ENCODE results near the gene NUFIP2.

NUFIP2 gene

DNA sequence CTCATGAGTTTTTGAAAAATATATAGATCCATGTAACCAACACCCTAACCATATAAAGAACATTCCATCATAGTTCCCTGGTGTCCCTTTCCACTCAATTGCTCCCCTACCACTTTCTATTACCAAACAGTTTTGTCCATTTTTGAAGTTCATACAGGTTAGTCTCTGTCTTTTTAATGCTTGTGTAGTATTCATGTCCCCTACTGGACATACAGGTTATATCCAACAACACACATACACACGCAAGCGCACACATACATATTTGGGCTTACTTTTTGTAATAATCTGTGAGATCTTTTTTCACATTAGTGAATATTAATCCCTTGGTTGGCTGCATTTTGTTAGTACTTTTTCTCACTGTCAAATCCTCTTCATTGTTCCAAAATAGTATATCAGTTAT lies 40.9 kb downstream of the NUFIP2 start:
- DNase-seq, result no peak
- H3K4me1 Mint-ChIP-seq (ENCODE audit: low read depth), result peaks cover 22% of the 10 kb centered on the region
- H3K27me3 Mint-ChIP-seq, result no peaks in the 10 kb centered on the region
- H3K9me3 Mint-ChIP-seq, result no peaks in the 10 kb centered on the region
- peaks cover 34% of the 10 kb centered on the region for H3K36me3 Mint-ChIP-seq (ENCODE audit: low read depth)
- H3K27ac Mint-ChIP-seq, result peak overlapping the region; percentile 42
- no peak overlapping the region for H3K4me3 Mint-ChIP-seq

- peaks cover 14% of the 10 kb centered on the region for H3K4me1 Mint-ChIP-seq (ENCODE audit: low read depth)
- no peak for DNase-seq
- H3K9me3 Mint-ChIP-seq, result no peaks in the 10 kb centered on the region
- peak overlapping the region; percentile 50 for H3K27ac Mint-ChIP-seq
- H3K27me3 Mint-ChIP-seq, result no peaks in the 10 kb centered on the region
- H3K36me3 Mint-ChIP-seq (ENCODE audit: low read depth), result peaks cover 26% of the 10 kb centered on the region
- H3K4me3 Mint-ChIP-seq, result no peak overlapping the region
Measured at GRCh38 chr17:29252101-29252791, 41.7 kb downstream of the NUFIP2 start.

GRCh38 chr17:29251184-29251583 lies 42.8 kb downstream of the NUFIP2 start:
- H3K4me1 Mint-ChIP-seq (ENCODE audit: low read depth), result peaks cover 5% of the 10 kb centered on the region
- H3K27ac Mint-ChIP-seq, result no peak overlapping the region
- DNase-seq, result no peak
- H3K27me3 Mint-ChIP-seq, result no peaks in the 10 kb centered on the region
- H3K9me3 Mint-ChIP-seq, result no peaks in the 10 kb centered on the region
- H3K36me3 Mint-ChIP-seq (ENCODE audit: low read depth), result peaks cover 17% of the 10 kb centered on the region
- no peak overlapping the region for H3K4me3 Mint-ChIP-seq

DNA sequence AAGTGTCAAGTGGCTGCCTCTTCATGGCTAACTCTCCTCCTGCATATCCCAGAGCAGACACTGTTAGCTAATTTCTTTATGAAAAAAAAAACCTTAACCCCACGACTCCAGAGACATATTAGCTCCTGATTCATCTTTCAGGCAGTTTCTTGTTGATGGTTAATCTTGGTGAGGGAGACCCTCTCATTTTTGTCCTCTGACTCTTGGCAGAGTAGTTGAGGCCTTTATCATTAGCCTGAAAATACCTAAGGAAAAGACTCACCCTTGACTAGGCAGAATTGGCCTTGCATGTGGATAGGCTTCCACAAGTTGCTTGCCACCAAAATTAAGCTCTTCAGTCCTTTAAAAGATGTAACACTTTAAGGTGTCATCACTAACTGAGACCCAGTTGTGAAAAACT lies 43.3 kb downstream of the NUFIP2 start:
- Mint-ChIP-seq H3K4me3 (no peak overlapping the region), H3K27me3 (no peaks in the 10 kb centered on the region), H3K27ac (peak overlapping the region; percentile 34), H3K4me1 (ENCODE audit: low read depth) (no peaks in the 10 kb centered on the region), H3K9me3 (no peaks in the 10 kb centered on the region), H3K36me3 (ENCODE audit: low read depth) (peaks cover 12% of the 10 kb centered on the region)
- DNase-seq, result no peak

DNA sequence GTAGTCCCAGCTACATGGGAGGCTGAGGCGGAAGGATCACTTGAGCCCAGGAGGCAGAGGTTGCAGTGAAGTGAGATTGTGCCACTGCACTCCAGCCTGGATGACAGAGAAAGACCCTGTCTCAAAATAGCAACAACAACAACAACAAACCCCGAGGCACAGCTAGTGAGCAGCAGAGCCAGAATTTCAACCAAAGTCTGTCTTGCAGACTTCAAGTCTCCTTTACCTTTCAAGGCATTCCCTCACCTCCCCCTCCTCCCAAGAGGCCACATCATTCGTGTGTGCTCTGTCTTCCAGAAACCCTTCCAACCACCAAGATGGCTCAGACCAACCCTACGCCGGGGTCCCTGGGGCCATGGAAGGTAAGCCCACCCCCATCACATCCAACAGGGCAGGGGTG lies 45.1 kb downstream of the NUFIP2 start:
- H3K36me3 Mint-ChIP-seq (ENCODE audit: low read depth), result no peaks in the 10 kb centered on the region
- no peak overlapping the region for H3K27ac Mint-ChIP-seq
- no peak overlapping the region for H3K4me3 Mint-ChIP-seq
- no peaks in the 10 kb centered on the region for H3K4me1 Mint-ChIP-seq (ENCODE audit: low read depth)
- no peaks in the 10 kb centered on the region for H3K27me3 Mint-ChIP-seq
- no peaks in the 10 kb centered on the region for H3K9me3 Mint-ChIP-seq
- no peak for DNase-seq

DNA sequence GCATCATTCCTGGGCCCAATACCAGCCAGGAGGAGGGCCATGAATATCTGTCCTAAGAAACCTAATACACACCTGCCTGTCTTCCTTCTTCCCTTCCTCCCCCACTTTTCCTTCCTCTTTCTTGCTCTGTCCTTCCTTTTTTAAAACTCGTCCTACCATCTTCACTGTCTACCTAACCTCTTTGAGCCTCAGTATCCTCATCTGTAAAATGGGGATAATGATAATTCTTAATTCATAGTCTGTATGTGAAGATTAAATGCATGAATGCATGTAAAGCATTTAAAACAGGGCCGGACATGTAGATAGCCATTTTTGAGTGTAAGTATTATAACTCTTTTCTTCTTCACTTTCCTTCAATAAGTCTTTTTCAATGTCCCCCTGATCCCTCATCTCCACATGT lies 46.7 kb downstream of the NUFIP2 start:
- DNase-seq, result no peak
- no peaks in the 10 kb centered on the region for H3K9me3 Mint-ChIP-seq
- no peak overlapping the region for H3K4me3 Mint-ChIP-seq
- no peaks in the 10 kb centered on the region for H3K27me3 Mint-ChIP-seq
- no peaks in the 10 kb centered on the region for H3K36me3 Mint-ChIP-seq (ENCODE audit: low read depth)
- no peak overlapping the region for H3K27ac Mint-ChIP-seq
- no peaks in the 10 kb centered on the region for H3K4me1 Mint-ChIP-seq (ENCODE audit: low read depth)

- Mint-ChIP-seq H3K36me3 (ENCODE audit: low read depth) (no peaks in the 10 kb centered on the region), H3K27me3 (no peaks in the 10 kb centered on the region), H3K9me3 (no peaks in the 10 kb centered on the region), H3K4me3 (no peak within 1 kb of the TSS), H3K27ac (no peak within 1 kb of the TSS), H3K4me1 (ENCODE audit: low read depth) (peaks cover under 1% of the 10 kb centered on the region)
- DNase-seq, result no peak
Measured at GRCh38 chr17:29246628-29247027, 47.3 kb downstream of the NUFIP2 start, which contains the start of gene CRYBA1. CRYBA1 (plus strand) TSS chr17:29246859; CDS start chr17:29246864, 5 bp downstream.

DNA sequence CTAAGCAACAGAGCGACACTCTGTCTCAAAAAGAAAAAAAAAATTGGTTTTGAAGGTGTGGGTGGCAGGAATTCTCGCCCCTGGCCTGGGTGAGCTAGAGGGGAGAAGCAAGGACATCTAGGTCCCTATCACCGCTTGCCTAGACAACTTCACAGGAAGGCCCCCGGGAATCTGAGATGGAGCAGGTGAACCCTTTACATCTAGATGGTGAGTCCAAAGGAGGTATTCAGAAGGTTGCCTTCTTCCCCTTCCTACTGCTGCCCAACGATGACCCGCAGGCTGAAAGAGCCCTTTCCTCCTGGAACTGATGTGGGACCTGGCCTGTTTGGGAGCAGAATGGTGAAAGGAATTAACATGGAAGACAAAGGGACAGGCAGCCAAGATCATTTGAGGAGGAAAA lies 48.5 kb downstream of the NUFIP2 start:
- H3K9me3 Mint-ChIP-seq, result no peaks in the 10 kb centered on the region
- no peak overlapping the region for H3K4me3 Mint-ChIP-seq
- no peaks in the 10 kb centered on the region for H3K36me3 Mint-ChIP-seq (ENCODE audit: low read depth)
- no peak overlapping the region for H3K27ac Mint-ChIP-seq
- H3K27me3 Mint-ChIP-seq, result no peaks in the 10 kb centered on the region
- no peak for DNase-seq
- H3K4me1 Mint-ChIP-seq (ENCODE audit: low read depth), result peaks cover 12% of the 10 kb centered on the region

DNA sequence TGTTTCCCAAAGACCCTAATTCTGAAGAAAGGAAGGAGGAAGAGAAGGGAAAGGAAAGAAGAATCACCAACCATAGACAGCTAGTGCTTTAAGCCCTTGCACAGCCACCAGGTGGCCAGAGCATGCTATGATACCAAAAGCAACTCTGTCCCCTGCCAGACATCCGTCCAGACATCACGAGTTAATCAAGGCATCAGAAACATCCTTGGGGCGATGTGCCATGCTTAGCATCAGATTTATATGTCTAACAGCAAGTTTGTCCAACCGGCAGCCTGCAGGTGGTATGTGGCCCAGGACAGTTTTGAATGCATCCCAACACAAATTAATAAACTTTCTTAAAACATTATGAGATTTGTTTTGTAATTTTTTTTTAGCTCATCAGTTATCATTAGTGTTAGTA lies 50.2 kb downstream of the NUFIP2 start:
- no peaks in the 10 kb centered on the region for H3K9me3 Mint-ChIP-seq
- H3K27ac Mint-ChIP-seq, result no peak overlapping the region
- DNase-seq, result no peak
- no peak overlapping the region for H3K4me3 Mint-ChIP-seq
- H3K27me3 Mint-ChIP-seq, result no peaks in the 10 kb centered on the region
- H3K4me1 Mint-ChIP-seq (ENCODE audit: low read depth), result peaks cover 14% of the 10 kb centered on the region
- no peaks in the 10 kb centered on the region for H3K36me3 Mint-ChIP-seq (ENCODE audit: low read depth)

- DNase-seq, result no peak
- H3K27me3 Mint-ChIP-seq, result no peaks in the 10 kb centered on the region
- no peak overlapping the region for H3K4me3 Mint-ChIP-seq
- H3K9me3 Mint-ChIP-seq, result no peaks in the 10 kb centered on the region
- H3K36me3 Mint-ChIP-seq (ENCODE audit: low read depth), result no peaks in the 10 kb centered on the region
- no peak overlapping the region for H3K27ac Mint-ChIP-seq
- H3K4me1 Mint-ChIP-seq (ENCODE audit: low read depth), result peaks cover 14% of the 10 kb centered on the region
Measured at GRCh38 chr17:29242790-29243189, 51.2 kb downstream of the NUFIP2 start.

DNA sequence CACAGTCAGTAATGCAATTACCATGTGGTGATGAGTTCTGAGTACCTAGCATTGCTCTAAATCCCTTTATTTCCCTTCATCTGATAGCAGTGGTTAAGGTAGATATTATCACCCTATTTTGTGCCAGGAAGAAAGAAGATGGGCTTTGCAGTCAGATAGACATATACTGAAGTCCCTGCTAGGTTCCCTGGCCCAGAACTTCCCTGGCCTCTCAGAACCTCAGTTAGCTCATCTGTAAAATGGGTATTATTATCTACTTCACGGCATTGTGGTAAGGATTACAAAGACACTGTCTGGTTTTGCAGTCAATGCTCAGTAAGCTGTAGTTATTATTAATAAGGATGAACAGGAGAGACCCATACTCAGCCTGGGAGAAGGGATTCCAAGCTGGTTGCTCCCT lies 51.9 kb downstream of the NUFIP2 start:
- Mint-ChIP-seq H3K4me1 (ENCODE audit: low read depth) (peaks cover 14% of the 10 kb centered on the region), H3K9me3 (no peaks in the 10 kb centered on the region), H3K27ac (no peak overlapping the region), H3K27me3 (no peaks in the 10 kb centered on the region), H3K36me3 (ENCODE audit: low read depth) (no peaks in the 10 kb centered on the region), H3K4me3 (no peak overlapping the region)
- DNase-seq, result no peak

- Mint-ChIP-seq H3K36me3 (ENCODE audit: low read depth) (no peaks in the 10 kb centered on the region), H3K27ac (peak overlapping the region; percentile 44), H3K4me1 (ENCODE audit: low read depth) (peaks cover 14% of the 10 kb centered on the region), H3K27me3 (no peaks in the 10 kb centered on the region), H3K9me3 (no peaks in the 10 kb centered on the region), H3K4me3 (no peak overlapping the region)
- no peak for DNase-seq
Measured at GRCh38 chr17:29240968-29241963, 52.7 kb downstream of the NUFIP2 start.

DNA sequence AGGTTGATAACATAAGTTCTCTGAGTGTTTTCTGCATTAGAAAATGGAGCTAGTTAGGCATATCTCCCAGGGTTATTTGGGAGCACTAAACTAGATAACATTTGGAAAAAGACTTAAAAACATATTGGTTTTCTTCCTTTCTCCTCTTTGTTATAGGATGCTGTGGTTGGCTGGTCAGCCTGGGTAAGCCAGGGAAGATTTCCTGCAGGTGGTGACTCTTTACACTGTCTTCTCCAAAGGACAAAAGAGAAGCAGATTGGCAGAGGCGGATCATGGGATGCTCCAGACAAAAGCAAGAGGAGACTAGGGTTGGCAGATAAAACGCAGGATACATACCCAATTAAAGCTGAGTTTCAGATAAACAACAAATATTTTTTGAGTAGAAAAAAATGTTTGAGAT lies 53.5 kb downstream of the NUFIP2 start:
- Mint-ChIP-seq H3K36me3 (ENCODE audit: low read depth) (no peaks in the 10 kb centered on the region), H3K4me1 (ENCODE audit: low read depth) (peaks cover 14% of the 10 kb centered on the region), H3K9me3 (no peaks in the 10 kb centered on the region), H3K27ac (no peak overlapping the region), H3K4me3 (no peak overlapping the region), H3K27me3 (no peaks in the 10 kb centered on the region)
- DNase-seq, result no peak

DNA sequence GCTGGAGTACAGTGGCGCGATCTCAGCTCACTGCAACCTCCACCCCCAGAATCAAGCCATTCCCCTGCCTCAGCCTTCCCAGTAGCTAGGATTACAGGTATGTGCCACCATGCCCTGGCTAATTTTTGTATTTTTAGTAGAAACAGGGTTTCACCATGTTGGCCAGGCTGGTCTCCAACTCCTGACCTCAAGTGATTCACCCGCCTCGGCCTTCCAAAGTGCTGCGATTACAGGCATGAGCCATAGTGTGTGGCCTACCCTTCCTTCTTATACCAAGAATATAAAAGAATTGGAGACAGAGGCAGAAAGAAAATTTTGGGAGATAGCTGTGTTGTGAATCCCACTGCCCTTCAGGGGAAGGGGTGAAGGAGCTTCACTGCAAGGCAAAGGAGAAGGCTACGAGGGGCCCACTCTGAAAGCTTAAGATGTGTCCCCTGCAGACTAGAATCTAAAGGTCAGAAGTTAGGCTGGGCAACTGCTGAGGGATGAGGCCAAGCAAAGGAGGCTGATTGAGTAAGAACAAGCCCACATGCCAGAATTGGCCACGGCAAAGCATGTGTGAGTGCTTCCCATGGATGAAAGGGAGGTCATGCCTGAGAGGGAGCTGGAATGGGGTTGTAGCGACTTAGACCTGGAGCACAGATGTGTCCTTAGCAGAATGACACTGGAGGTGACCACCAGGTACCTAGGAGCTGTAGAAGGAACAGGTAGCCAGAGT lies 55.7 kb downstream of the NUFIP2 start:
- H3K27ac Mint-ChIP-seq, result no peak overlapping the region

More for the DNA sequence above, 55.7 kb downstream of the NUFIP2 start:
- DNase-seq, result no peak
- no peak overlapping the region for H3K4me3 Mint-ChIP-seq
- no peaks in the 10 kb centered on the region for H3K36me3 Mint-ChIP-seq (ENCODE audit: low read depth)
- no peaks in the 10 kb centered on the region for H3K9me3 Mint-ChIP-seq
- H3K4me1 Mint-ChIP-seq (ENCODE audit: low read depth), result peaks cover 14% of the 10 kb centered on the region
- no peaks in the 10 kb centered on the region for H3K27me3 Mint-ChIP-seq
